Endometrial microvascular endothelial cells (primary cell): ENCODE results near the gene C2orf68. TPM values are rescaled to one million over a fixed set of nuclear protein-coding genes. Genes with fewer than 3 reads are reported as not detected.
"Not testable (repeated sequence)": the region's sequence is repeated elsewhere in the genome, so short reads cannot be mapped to it uniquely, and the experiment has no call there.

Experiments
- in situ Hi-C: cut with HindIII; loops from 2 replicates; pipeline ENCODE4 v1.10.0; 2017; ENCODE audit warnings: low sequenced_read_pairs, low pct_unique_long_range_greater_than_20kb; ENCODE audit errors: inconsistent ontology term
- total RNA-seq: library from RNA; depleted of rRNA; stranded (reverse); fragments of >200 nt; gene quantifications from one replicate; pipeline ENCODE4 v1.2.3, GENCODE V29; 2015; ENCODE audit errors: inconsistent ontology term

Gene C2orf68
- total RNA-seq, 1 donor from 2014 or later = 8.8 TPM

GRCh38 chr2:85561280-85562212 is 50.3 kb downstream of the C2orf68 start, which contains the start of gene GGCX:
TSS of gene GGCX (minus strand) at chr2:85561493. CDS start at chr2:85561428, 65 bp downstream.
- in situ Hi-C loops = no loop called here

- in situ Hi-C loops = no loop called here
These were observed 51.0 kb downstream of the C2orf68 start for GRCh38 chr2:85560812-85561279.

DNA sequence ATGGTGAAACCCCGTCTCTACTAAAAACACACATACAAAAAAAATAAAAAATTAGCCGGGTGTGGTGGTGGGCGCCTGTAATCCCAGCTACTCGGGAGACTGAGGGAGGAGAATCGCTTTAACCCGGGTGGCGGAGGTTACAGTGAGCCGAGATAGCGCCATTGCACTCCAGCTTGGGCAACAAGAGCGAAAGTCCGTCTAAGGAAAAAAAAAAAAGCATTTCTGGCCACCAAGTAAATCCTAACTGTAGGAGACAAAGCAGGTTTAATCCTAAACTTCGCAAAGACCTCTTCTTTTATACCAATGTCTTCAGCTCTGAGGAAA is 51.5 kb downstream of the C2orf68 start:
- in situ Hi-C loops = not testable (repeated sequence)

DNA sequence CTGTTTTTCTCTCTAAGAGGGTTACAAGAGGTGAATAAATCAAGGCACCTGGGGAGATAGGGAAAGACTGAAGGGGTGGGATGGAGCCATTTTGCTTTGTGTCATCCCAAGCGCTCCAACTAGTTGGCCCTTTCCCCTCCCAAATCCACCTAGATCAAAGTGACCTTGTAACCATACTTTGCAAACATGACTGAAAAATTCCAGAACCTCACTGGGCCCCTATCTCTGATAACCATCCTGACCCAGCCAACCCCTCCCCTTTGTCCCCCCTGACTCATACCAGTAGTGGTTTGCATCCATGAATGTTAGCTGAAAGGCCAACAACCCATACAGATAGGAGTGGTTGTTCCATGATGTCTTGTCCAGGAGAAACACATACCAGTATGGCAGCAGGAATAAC is 53.7 kb downstream of the C2orf68 start:
- in situ Hi-C loops = no loop called here

- in situ Hi-C loops = no loop called here
These were observed 54.7 kb downstream of the C2orf68 start for GRCh38 chr2:85557130-85557529.

Other genes with a start within 250 kb of the C2orf68 start
- gene CAPG, start 201.7 kb downstream of the C2orf68 start, total RNA-seq = 99.7 TPM
- gene SH2D6, start 193.4 kb downstream of the C2orf68 start, total RNA-seq = not detected
- gene MAT2A, start 72.9 kb downstream of the C2orf68 start, total RNA-seq = 179 TPM
- gene GGCX, start 50.6 kb downstream of the C2orf68 start, total RNA-seq = 77.5 TPM
- 3.6 TPM for gene VAMP8, start 34.5 kb downstream of the C2orf68 start, total RNA-seq
- 124 TPM for gene VAMP5, start 27.6 kb downstream of the C2orf68 start, total RNA-seq
- 174 TPM for gene RNF181, start 16.3 kb downstream of the C2orf68 start, total RNA-seq
- gene TMEM150A, start 9.4 kb downstream of the C2orf68 start, total RNA-seq = 23.5 TPM
- gene USP39, start 4.1 kb upstream of the C2orf68 start, total RNA-seq = 74.2 TPM
- gene SFTPB, start 56.1 kb upstream of the C2orf68 start, total RNA-seq = not detected
- not detected for gene GNLY, start 82.3 kb upstream of the C2orf68 start, total RNA-seq
- 10.7 TPM for gene ATOH8, start 141.9 kb upstream of the C2orf68 start, total RNA-seq